Loucy (cell line): ENCODE measurements around the gene LEP.

Experiments used
- H2AFZ ChIP-seq: fragments of 200-600 bp; sonication (generic); 2 replicates; pipeline ENCODE4 v1.6.0; 2016; ENCODE audit warnings: antibody characterized with exemption, mild to moderate bottlenecking, low read length, moderate library complexity
- H3F3A ChIP-seq: fragments of 200-600 bp; 2 replicates; pipeline ENCODE4 v1.6.0; 2016; ENCODE audit warnings: antibody characterized with exemption, low read depth, mild to moderate bottlenecking
- H3K27me3 ChIP-seq: fragments of 200-600 bp; sonication (generic); 2 replicates; pipeline ENCODE4 v1.6.1; 2014; ENCODE audit warnings: low read length, mild to moderate bottlenecking; ENCODE audit not compliant: insufficient read depth, poor library complexity, severe bottlenecking
- H3K36me3 ChIP-seq: fragments of 200-600 bp; sonication (generic); 2 replicates; pipeline ENCODE4 v1.6.1; 2016; ENCODE audit warnings: low read length; ENCODE audit not compliant: insufficient read depth
- H3K4me1 ChIP-seq: fragments of 200-600 bp; sonication (generic); 2 replicates; pipeline ENCODE4 v1.5.1; 2014; ENCODE audit warnings: low read length, mild to moderate bottlenecking; ENCODE audit not compliant: insufficient read depth, poor library complexity, severe bottlenecking
- H3K4me2 ChIP-seq: fragments of 200-600 bp; sonication (generic); 2 replicates; pipeline ENCODE4 v1.6.0; 2014; ENCODE audit warnings: antibody characterized with exemption, low read length, low read depth, mild to moderate bottlenecking; ENCODE audit not compliant: poor library complexity, severe bottlenecking
- H3K4me3 ChIP-seq: fragments of 200-600 bp; sonication (generic); 2 replicates; pipeline ENCODE4 v1.5.1; 2014; ENCODE audit warnings: low read length, mild to moderate bottlenecking, mixed read lengths; ENCODE audit not compliant: poor library complexity, severe bottlenecking
- H3K79me2 ChIP-seq: fragments of 200-600 bp; sonication (generic); 2 replicates; pipeline ENCODE4 v1.6.1; 2014; ENCODE audit warnings: low read length; ENCODE audit not compliant: insufficient read depth
- H3K9ac ChIP-seq: fragments of 200-600 bp; sonication (generic); 2 replicates; pipeline ENCODE4 v1.6.0; 2014; ENCODE audit warnings: mild to moderate bottlenecking, low read depth, low read length, moderate library complexity; ENCODE audit not compliant: poor library complexity, severe bottlenecking
- H3K9me2 ChIP-seq: fragments of 200-600 bp; sonication (generic); replicated peaks from 2 replicates; pipeline ENCODE4 v1.6.1; 2016; ENCODE audit warnings: low read depth, low read length, mixed read lengths
- H3K9me3 ChIP-seq: fragments of 200-600 bp; sonication (generic); 2 replicates; pipeline ENCODE4 v1.6.1; 2014; ENCODE audit warnings: mild to moderate bottlenecking, antibody characterized with exemption, low read length, low read depth; ENCODE audit not compliant: insufficient read depth
- H4K20me1 ChIP-seq: fragments of 200-600 bp; sonication (generic); 2 replicates; pipeline ENCODE4 v1.6.0; 2014; ENCODE audit warnings: antibody characterized with exemption, low read length, mild to moderate bottlenecking; ENCODE audit not compliant: insufficient read depth, poor library complexity, severe bottlenecking
- CTCF ChIP-seq: fragments of 200-600 bp; sonication (generic); conservative IDR thresholded peaks from 2 replicates; pipeline ENCODE4 v1.5.1; 2014; ENCODE audit warnings: mild to moderate bottlenecking, antibody characterized with exemption, low read length
- EZH2phosphoT487 ChIP-seq: fragments of 200-600 bp; IDR thresholded peaks from 2 replicates; pipeline ENCODE4 v1.6.1; 2018; ENCODE audit warnings: antibody characterized with exemption, mild to moderate bottlenecking, moderate library complexity, borderline replicate concordance

Gene LEP

GRCh38 chr7:128207609-128208008 lies 33.5 kb upstream of the LEP start:
- no peak overlapping the region for H3K4me2 ChIP-seq
- no peaks in the 10 kb centered on the region for H3K27me3 ChIP-seq
- no peak overlapping the region for H3K4me3 ChIP-seq
- H3K4me1 ChIP-seq = no peaks in the 10 kb centered on the region
- H3K79me2 ChIP-seq = no peaks in the 10 kb centered on the region
- H3K9me2 ChIP-seq = no peaks in the 10 kb centered on the region
- no peaks in the 10 kb centered on the region for H3F3A ChIP-seq
- no peaks in the 10 kb centered on the region for H3K36me3 ChIP-seq
- H3K9ac ChIP-seq = no peak overlapping the region
- H4K20me1 ChIP-seq = no peaks in the 10 kb centered on the region
- no peak overlapping the region for H2AFZ ChIP-seq
- H3K9me3 ChIP-seq = no peaks in the 10 kb centered on the region
- TF ChIP-seq CTCF = no peak
- TF ChIP-seq EZH2phosphoT487 = no peak

- Histone ChIP-seq H3K4me1 (no peaks in the 10 kb centered on the region), H2AFZ (0 out of 2 replicates have a peak overlapping the region, but pooled peaks have one; percentile 38), H4K20me1 (no peaks in the 10 kb centered on the region), H3K27me3 (no peaks in the 10 kb centered on the region), H3F3A (no peaks in the 10 kb centered on the region), H3K4me2 (no peak overlapping the region), H3K9ac (no peak overlapping the region), H3K4me3 (no peak overlapping the region), H3K9me2 (no peaks in the 10 kb centered on the region), H3K9me3 (no peaks in the 10 kb centered on the region), H3K36me3 (no peaks in the 10 kb centered on the region), H3K79me2 (no peaks in the 10 kb centered on the region)
- TF ChIP-seq EZH2phosphoT487 = no peak
- peak; percentile 99 for TF ChIP-seq CTCF
Measured at GRCh38 chr7:128209229-128210035, 31.6 kb upstream of the LEP start.

GRCh38 chr7:128210036-128210347 lies 31.1 kb upstream of the LEP start:
- Histone ChIP-seq H3K27me3 (no peaks in the 10 kb centered on the region), H2AFZ (no peak overlapping the region), H3K4me2 (no peak overlapping the region), H3K9me3 (no peaks in the 10 kb centered on the region), H3K9ac (no peak overlapping the region), H4K20me1 (no peaks in the 10 kb centered on the region), H3K9me2 (no peaks in the 10 kb centered on the region), H3K4me3 (no peak overlapping the region), H3K36me3 (no peaks in the 10 kb centered on the region), H3K79me2 (no peaks in the 10 kb centered on the region), H3K4me1 (no peaks in the 10 kb centered on the region), H3F3A (no peaks in the 10 kb centered on the region)
- no peak for TF ChIP-seq EZH2phosphoT487
- no peak for TF ChIP-seq CTCF
